Fibroblast of pulmonary artery (primary cell): ENCODE results near the gene RALGPS2.
A peak's percentile ranks its signal among the peaks of the same experiment; 100 is the strongest.

ENCODE experiments used
- DNase-seq: peaks from one replicate; pipeline ENCODE4 v3.0.0-alpha.2; 2010; ENCODE audit warnings: low read depth
- H3K4me3 ChIP-seq: replicated peaks from 2 replicates; pipeline ENCODE4 v1.5.1; 2011; ENCODE audit warnings: low read depth, mild to moderate bottlenecking, control low read depth, low read length, moderate library complexity
- CTCF ChIP-seq: IDR thresholded peaks from 2 replicates; pipeline ENCODE4 v1.5.1; 2011; ENCODE audit warnings: mild to moderate bottlenecking, control low read depth, low read length, inconsistent platforms; ENCODE audit errors: missing control alignments

RALGPS2 gene

GRCh38 chr1:178694923-178695525 is 30.0 kb upstream of the RALGPS2 start:
- DNase-seq = peak; percentile 23
- no peak for TF ChIP-seq CTCF
- no peak overlapping the region for H3K4me3 ChIP-seq

GRCh38 chr1:178702146-178702545 is 22.9 kb upstream of the RALGPS2 start:
- no peak for TF ChIP-seq CTCF
- no peak overlapping the region for H3K4me3 ChIP-seq
- DNase-seq = peak; percentile 63

- H3K4me3 ChIP-seq = no peak overlapping the region
- DNase-seq = no peak
- TF ChIP-seq CTCF = no peak
Measured at GRCh38 chr1:178704833-178705232, 20.2 kb upstream of the RALGPS2 start.

- H3K4me3 ChIP-seq = no peak overlapping the region
- TF ChIP-seq CTCF = no peak
- DNase-seq = peak; percentile 70
Measured at GRCh38 chr1:178706432-178706831, 18.6 kb upstream of the RALGPS2 start.

GRCh38 chr1:178713259-178713658 is 11.8 kb upstream of the RALGPS2 start:
- no peak overlapping the region for H3K4me3 ChIP-seq
- no peak for TF ChIP-seq CTCF
- no peak for DNase-seq

GRCh38 chr1:178714453-178714852 is 10.6 kb upstream of the RALGPS2 start:
- H3K4me3 ChIP-seq = no peak overlapping the region
- TF ChIP-seq CTCF = no peak
- DNase-seq = no peak

GRCh38 chr1:178716111-178716510 is 8.9 kb upstream of the RALGPS2 start:
- no peak overlapping the region for H3K4me3 ChIP-seq
- DNase-seq = no peak
- no peak for TF ChIP-seq CTCF
